SK-N-SH treated with all-trans-retinoic acid at 6 μM for 48 hours (cell line): Measurements from ENCODE around the gene PEX10.

ENCODE experiments used
- ATAC-seq: fragments of 200-7000 bp; cut with Tn5 transposase; 3 replicates; pipeline ENCODE4 v1.9.1; 2020; ENCODE audit warnings: mild to moderate bottlenecking, moderate library complexity
- ARNTL ChIP-seq: fragments of 450-650 bp; formaldehyde crosslinking; IDR thresholded peaks from 2 replicates; pipeline ENCODE4 v1.5.0; 2020; ENCODE audit warnings: low read depth, mild to moderate bottlenecking, moderate library complexity, borderline replicate concordance
- BACH2 ChIP-seq: fragments of 250-450 bp; sonication (Bioruptor Pico); IDR thresholded peaks from 2 replicates; pipeline ENCODE4 v1.9.0; 2021; ENCODE audit warnings: mild to moderate bottlenecking, borderline replicate concordance
- CSDC2 ChIP-seq: fragments of 250-450 bp; sonication (Bioruptor Pico); IDR thresholded peaks from 2 replicates; pipeline ENCODE4 v1.5.0; 2020; ENCODE audit warnings: mild to moderate bottlenecking, moderate library complexity
- ESRRG ChIP-seq: fragments of 250-450 bp; sonication (Bioruptor Pico); IDR thresholded peaks from 2 replicates; pipeline ENCODE4 v1.6.1; 2021; ENCODE audit warnings: mild to moderate bottlenecking
- GLIS3 ChIP-seq: fragments of 250-450 bp; sonication (Bioruptor Pico); IDR thresholded peaks from 2 replicates; pipeline ENCODE4 v1.5.0; 2020; ENCODE audit warnings: mild to moderate bottlenecking, moderate library complexity
- ISL1 ChIP-seq: fragments of 250-450 bp; sonication (Bioruptor Pico); IDR thresholded peaks from 2 replicates; pipeline ENCODE4 v2.1.2; 2022; ENCODE audit warnings: mild to moderate bottlenecking, moderate library complexity
- OSR1 ChIP-seq: fragments of 250-450 bp; sonication (Bioruptor Pico); IDR thresholded peaks from 2 replicates; pipeline ENCODE4 v1.8.0; 2022; ENCODE audit warnings: moderate library complexity, mild to moderate bottlenecking, inconsistent platforms
- PPARA ChIP-seq: fragments of 250-450 bp; sonication (Bioruptor Pico); IDR thresholded peaks from 2 replicates; pipeline ENCODE4 v1.5.0; 2020; ENCODE audit warnings: mild to moderate bottlenecking, borderline replicate concordance
- RARB ChIP-seq: fragments of 250-450 bp; sonication (Bioruptor Pico); IDR thresholded peaks from 2 replicates; pipeline ENCODE4 v1.8.0; 2021; ENCODE audit warnings: mild to moderate bottlenecking, moderate library complexity
- SNAI2 ChIP-seq: fragments of 250-450 bp; sonication (Bioruptor Pico); IDR thresholded peaks from 2 replicates; pipeline ENCODE4 v1.5.0; 2020; ENCODE audit warnings: mild to moderate bottlenecking, moderate library complexity
- TCF4 ChIP-seq: fragments of 250-450 bp; sonication (Bioruptor Pico); IDR thresholded peaks from 2 replicates; pipeline ENCODE4 v1.8.0; 2021; ENCODE audit warnings: mild to moderate bottlenecking, moderate library complexity, borderline replicate concordance
- TOX ChIP-seq: fragments of 250-450 bp; sonication (Bioruptor Pico); IDR thresholded peaks from 2 replicates; pipeline ENCODE4 v1.8.0; 2021; ENCODE audit warnings: mild to moderate bottlenecking, moderate library complexity, borderline replicate concordance
- ZC3H10 ChIP-seq: fragments of 250-450 bp; sonication (Bioruptor Pico); IDR thresholded peaks from 2 replicates; pipeline ENCODE4 v1.5.1; 2021; ENCODE audit warnings: mild to moderate bottlenecking, moderate library complexity
- ZFP3 ChIP-seq: fragments of 250-450 bp; sonication (Bioruptor Pico); IDR thresholded peaks from 2 replicates; pipeline ENCODE4 v1.5.0; 2020; ENCODE audit warnings: mild to moderate bottlenecking, moderate library complexity
- ZFP30 ChIP-seq: fragments of 450-650 bp; formaldehyde crosslinking; IDR thresholded peaks from 2 replicates; pipeline ENCODE4 v1.5.0; 2022; ENCODE audit warnings: mild to moderate bottlenecking, moderate library complexity
- ZNF565 ChIP-seq: fragments of 450-650 bp; formaldehyde crosslinking; conservative IDR thresholded peaks from 2 replicates; pipeline ENCODE4 v1.5.0; 2020; ENCODE audit warnings: low read depth, mild to moderate bottlenecking, moderate library complexity
- ZNF70 ChIP-seq: fragments of 450-650 bp; formaldehyde crosslinking; IDR thresholded peaks from 2 replicates; pipeline ENCODE4 v1.5.0; 2020; ENCODE audit warnings: mild to moderate bottlenecking, moderate library complexity
- ZNF8 ChIP-seq: fragments of 450-650 bp; formaldehyde crosslinking; IDR thresholded peaks from 2 replicates; pipeline ENCODE4 v1.5.0; 2020; ENCODE audit warnings: mild to moderate bottlenecking, moderate library complexity
- TF ChIP-seq, protein P1 (sequence below): fragments of 250-450 bp; sonication (Bioruptor Pico); IDR thresholded peaks from 2 replicates; pipeline ENCODE4 v1.5.1; 2021; ENCODE audit warnings: mild to moderate bottlenecking, moderate library complexity
- TF ChIP-seq, protein P2 (sequence below): fragments of 250-450 bp; sonication (Bioruptor Pico); IDR thresholded peaks from 2 replicates; pipeline ENCODE4 v1.8.0; 2020; ENCODE audit warnings: mild to moderate bottlenecking, moderate library complexity, borderline replicate concordance
- TF ChIP-seq, protein P3 (sequence below): fragments of 250-450 bp; sonication (Bioruptor Pico); IDR thresholded peaks from 2 replicates; pipeline ENCODE4 v1.5.1; 2020; ENCODE audit warnings: low read depth, mild to moderate bottlenecking, moderate library complexity
- TF ChIP-seq, protein P4 (sequence below): fragments of 250-450 bp; sonication (Bioruptor Pico); IDR thresholded peaks from 2 replicates; pipeline ENCODE4 v1.5.0; 2020; ENCODE audit warnings: mild to moderate bottlenecking, moderate library complexity
- TF ChIP-seq, protein P5 (sequence below): fragments of 250-450 bp; sonication (Bioruptor Pico); IDR thresholded peaks from 2 replicates; pipeline ENCODE4 v1.8.0; 2021; ENCODE audit warnings: low read depth, mild to moderate bottlenecking, moderate library complexity, borderline replicate concordance

Gene PEX10

DNA sequence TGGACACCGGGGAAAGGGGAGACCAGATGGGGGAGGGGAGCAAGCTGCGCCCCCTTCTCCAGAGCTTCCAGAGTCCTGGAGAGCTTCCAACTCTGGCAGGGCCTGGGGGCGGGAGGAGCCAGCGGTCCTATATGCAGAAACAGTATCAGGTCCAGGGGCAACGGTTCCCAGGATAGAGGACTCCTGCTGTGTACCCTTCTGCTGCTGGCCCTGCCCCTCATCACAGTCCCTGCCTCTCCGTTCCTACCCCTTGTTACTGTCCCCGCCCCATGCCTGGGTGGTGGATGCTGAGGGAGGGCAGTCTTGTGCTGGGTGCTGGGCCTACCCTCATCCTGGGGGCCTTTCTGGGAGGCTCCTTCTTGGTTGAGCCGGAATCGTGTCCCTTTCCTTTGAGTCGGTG, 19.2 kb upstream of the PEX10 start:
- ATAC-seq: no peak
- TF ChIP-seq TOX (CRISPR knock-in tag) (no peak), OSR1 (CRISPR knock-in tag) (no peak), ZFP30 (CRISPR knock-in tag) (no peak), ESRRG (CRISPR knock-in tag) (no peak), ZNF70 (no peak), CSDC2 (CRISPR knock-in tag) (no peak), ZC3H10 (CRISPR knock-in tag) (no peak), BACH2 (no peak), ZNF8 (CRISPR knock-in tag) (no peak), ISL1 (CRISPR knock-in tag) (no peak), ZNF565 (CRISPR knock-in tag) (no peak), ZFP3 (CRISPR knock-in tag) (no peak), SNAI2 (CRISPR knock-in tag) (no peak)
- TF ChIP-seq, protein P1, sequence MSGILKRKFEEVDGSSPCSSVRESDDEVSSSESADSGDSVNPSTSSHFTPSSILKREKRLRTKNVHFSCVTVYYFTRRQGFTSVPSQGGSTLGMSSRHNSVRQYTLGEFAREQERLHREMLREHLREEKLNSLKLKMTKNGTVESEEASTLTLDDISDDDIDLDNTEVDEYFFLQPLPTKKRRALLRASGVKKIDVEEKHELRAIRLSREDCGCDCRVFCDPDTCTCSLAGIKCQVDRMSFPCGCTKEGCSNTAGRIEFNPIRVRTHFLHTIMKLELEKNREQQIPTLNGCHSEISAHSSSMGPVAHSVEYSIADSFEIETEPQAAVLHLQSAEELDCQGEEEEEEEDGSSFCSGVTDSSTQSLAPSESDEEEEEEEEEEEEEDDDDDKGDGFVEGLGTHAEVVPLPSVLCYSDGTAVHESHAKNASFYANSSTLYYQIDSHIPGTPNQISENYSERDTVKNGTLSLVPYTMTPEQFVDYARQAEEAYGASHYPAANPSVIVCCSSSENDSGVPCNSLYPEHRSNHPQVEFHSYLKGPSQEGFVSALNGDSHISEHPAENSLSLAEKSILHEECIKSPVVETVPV: no peak
- TF ChIP-seq, protein P2, sequence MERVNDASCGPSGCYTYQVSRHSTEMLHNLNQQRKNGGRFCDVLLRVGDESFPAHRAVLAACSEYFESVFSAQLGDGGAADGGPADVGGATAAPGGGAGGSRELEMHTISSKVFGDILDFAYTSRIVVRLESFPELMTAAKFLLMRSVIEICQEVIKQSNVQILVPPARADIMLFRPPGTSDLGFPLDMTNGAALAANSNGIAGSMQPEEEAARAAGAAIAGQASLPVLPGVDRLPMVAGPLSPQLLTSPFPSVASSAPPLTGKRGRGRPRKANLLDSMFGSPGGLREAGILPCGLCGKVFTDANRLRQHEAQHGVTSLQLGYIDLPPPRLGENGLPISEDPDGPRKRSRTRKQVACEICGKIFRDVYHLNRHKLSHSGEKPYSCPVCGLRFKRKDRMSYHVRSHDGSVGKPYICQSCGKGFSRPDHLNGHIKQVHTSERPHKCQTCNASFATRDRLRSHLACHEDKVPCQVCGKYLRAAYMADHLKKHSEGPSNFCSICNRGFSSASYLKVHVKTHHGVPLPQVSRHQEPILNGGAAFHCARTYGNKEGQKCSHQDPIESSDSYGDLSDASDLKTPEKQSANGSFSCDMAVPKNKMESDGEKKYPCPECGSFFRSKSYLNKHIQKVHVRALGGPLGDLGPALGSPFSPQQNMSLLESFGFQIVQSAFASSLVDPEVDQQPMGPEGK (CRISPR knock-in tag): no peak

DNA sequence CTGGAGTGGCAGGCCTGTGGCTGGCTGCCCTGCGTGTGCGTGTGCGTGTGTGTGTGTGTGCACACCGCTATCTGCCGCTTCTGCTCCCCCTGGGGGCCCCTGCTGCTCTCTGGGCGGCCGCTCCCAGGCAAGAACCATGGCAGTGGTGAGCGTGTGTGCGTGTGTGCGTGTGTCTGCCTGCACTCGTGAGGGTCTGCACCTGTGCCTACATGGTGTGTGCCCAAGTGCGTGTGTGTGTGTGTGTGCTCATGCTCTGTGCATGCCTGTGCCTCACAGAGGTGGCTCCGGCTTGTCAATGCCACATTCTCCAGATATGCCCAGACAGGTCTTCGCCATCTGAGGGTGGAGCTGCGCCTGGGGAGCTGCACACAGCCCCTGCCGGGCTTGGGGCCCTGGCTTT, 18.7 kb upstream of the PEX10 start:
- no peak for ATAC-seq
- TF ChIP-seq, protein P3, sequence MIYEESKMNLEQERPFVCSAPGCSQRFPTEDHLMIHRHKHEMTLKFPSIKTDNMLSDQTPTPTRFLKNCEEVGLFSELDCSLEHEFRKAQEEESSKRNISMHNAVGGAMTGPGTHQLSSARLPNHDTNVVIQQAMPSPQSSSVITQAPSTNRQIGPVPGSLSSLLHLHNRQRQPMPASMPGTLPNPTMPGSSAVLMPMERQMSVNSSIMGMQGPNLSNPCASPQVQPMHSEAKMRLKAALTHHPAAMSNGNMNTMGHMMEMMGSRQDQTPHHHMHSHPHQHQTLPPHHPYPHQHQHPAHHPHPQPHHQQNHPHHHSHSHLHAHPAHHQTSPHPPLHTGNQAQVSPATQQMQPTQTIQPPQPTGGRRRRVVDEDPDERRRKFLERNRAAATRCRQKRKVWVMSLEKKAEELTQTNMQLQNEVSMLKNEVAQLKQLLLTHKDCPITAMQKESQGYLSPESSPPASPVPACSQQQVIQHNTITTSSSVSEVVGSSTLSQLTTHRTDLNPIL: no peak
- no peak for TF ChIP-seq SNAI2 (CRISPR knock-in tag)
- TF ChIP-seq, protein P4, sequence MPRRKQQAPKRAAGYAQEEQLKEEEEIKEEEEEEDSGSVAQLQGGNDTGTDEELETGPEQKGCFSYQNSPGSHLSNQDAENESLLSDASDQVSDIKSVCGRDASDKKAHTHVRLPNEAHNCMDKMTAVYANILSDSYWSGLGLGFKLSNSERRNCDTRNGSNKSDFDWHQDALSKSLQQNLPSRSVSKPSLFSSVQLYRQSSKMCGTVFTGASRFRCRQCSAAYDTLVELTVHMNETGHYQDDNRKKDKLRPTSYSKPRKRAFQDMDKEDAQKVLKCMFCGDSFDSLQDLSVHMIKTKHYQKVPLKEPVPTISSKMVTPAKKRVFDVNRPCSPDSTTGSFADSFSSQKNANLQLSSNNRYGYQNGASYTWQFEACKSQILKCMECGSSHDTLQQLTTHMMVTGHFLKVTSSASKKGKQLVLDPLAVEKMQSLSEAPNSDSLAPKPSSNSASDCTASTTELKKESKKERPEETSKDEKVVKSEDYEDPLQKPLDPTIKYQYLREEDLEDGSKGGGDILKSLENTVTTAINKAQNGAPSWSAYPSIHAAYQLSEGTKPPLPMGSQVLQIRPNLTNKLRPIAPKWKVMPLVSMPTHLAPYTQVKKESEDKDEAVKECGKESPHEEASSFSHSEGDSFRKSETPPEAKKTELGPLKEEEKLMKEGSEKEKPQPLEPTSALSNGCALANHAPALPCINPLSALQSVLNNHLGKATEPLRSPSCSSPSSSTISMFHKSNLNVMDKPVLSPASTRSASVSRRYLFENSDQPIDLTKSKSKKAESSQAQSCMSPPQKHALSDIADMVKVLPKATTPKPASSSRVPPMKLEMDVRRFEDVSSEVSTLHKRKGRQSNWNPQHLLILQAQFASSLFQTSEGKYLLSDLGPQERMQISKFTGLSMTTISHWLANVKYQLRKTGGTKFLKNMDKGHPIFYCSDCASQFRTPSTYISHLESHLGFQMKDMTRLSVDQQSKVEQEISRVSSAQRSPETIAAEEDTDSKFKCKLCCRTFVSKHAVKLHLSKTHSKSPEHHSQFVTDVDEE (CRISPR knock-in tag): no peak
- no peak for TF ChIP-seq TCF4 (CRISPR knock-in tag)
- TF ChIP-seq, all 23 proteins: peak for 0

DNA sequence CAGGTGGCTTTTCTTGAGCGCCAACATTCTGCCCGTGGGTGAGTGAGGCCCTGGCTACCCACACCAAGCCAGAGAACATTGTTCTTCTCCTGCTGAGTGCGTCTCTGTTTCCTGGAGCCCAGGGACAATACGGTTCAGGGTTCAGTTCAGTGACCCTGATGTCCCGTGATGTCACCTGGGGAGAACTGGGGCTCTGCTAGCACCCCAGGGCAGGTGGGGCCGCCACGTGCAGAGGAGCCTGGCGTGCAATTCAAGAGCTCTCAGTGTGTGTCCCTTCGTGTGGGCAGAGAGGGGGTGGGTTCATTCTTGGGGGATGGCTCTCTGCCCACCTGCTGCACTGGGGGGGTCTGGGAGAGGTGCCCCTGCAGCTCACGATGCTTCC, 18.2 kb upstream of the PEX10 start:
- TF ChIP-seq ZC3H10 (CRISPR knock-in tag): no peak

DNA sequence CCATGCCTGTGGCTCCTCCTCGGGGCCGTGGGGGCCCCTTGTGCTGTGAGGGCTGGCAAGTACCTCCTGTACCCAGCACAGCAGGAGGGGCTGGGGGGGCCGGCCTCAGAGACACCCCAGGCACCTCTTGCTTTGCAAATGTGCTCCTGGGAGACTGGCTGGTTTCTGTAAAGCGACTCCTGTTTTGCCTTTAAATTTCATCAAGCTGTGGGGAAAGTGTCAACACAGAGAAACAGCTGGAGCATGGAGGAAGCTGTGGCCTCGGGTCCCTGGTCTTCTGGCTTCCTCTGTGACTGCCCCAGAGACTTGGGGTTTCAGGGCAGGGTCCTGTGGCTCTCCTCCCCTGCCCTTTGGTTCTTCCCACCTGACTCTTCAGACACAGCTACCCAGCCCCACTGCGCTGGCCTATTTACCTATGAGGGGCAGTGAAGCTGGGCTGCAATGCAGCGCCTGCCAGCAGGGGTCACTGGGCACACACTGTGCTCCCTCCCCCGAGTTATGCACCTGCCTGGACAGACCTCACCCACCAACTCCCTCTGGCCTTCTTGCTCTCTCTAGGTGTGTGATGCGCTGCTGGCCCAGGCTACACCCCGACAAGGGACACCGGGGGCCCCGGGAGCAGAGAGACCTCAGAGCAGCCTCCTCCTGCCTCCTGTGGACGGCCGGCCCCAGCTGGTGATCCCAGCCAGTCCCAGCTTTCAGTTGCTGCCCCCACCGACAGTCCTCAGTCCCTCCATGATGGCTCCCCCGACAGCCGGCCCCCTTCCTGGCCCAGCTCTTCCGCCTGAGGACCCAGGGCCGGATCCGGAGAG, 17.6 kb upstream of the PEX10 start:
- TF ChIP-seq SNAI2 (CRISPR knock-in tag): no peak
- no peak for TF ChIP-seq ESRRG (CRISPR knock-in tag)
- no peak for TF ChIP-seq RARB (CRISPR knock-in tag)
- no peak for TF ChIP-seq ISL1 (CRISPR knock-in tag)
- TF ChIP-seq, protein P2 (CRISPR knock-in tag): no peak
- no peak for TF ChIP-seq TCF4 (CRISPR knock-in tag)
- no peak for TF ChIP-seq TOX (CRISPR knock-in tag)
- TF ChIP-seq ARNTL (CRISPR knock-in tag): no peak
- TF ChIP-seq GLIS3 (CRISPR knock-in tag): no peak
- TF ChIP-seq ZFP3 (CRISPR knock-in tag): no peak
- TF ChIP-seq ZFP30 (CRISPR knock-in tag): no peak
- no peak for TF ChIP-seq PPARA (CRISPR knock-in tag)
- TF ChIP-seq ZNF8 (CRISPR knock-in tag): no peak
- no peak for TF ChIP-seq CSDC2 (CRISPR knock-in tag)
- TF ChIP-seq ZNF70: no peak
- TF ChIP-seq, protein P5, sequence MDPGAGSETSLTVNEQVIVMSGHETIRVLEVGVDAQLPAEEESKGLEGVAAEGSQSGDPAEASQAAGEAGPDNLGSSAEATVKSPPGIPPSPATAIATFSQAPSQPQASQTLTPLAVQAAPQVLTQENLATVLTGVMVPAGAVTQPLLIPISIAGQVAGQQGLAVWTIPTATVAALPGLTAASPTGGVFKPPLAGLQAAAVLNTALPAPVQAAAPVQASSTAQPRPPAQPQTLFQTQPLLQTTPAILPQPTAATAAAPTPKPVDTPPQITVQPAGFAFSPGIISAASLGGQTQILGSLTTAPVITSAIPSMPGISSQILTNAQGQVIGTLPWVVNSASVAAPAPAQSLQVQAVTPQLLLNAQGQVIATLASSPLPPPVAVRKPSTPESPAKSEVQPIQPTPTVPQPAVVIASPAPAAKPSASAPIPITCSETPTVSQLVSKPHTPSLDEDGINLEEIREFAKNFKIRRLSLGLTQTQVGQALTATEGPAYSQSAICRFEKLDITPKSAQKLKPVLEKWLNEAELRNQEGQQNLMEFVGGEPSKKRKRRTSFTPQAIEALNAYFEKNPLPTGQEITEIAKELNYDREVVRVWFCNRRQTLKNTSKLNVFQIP (CRISPR knock-in tag): no peak
- ATAC-seq: no peak

More for the DNA sequence above, 18.2 kb upstream of the PEX10 start:
- no peak for ATAC-seq
